Measurements from ENCODE around the gene SPEF2. TPM values are rescaled to one million over a fixed set of nuclear protein-coding genes. Genes with fewer than 3 reads are reported as not detected.

Gene SPEF2
- total and polyA plus RNA-seq, 2 experiments from 2014 or later: 0.17 to 0.21 TPM

GRCh38 chr5:35838370-35839042 lies 220.8 kb downstream of the SPEF2 start:
- H3K4me3 ChIP-seq: no peak overlapping the region
- ATAC-seq: no peak
- no peaks in the 10 kb centered on the region for H3K4me1 ChIP-seq (ENCODE audit: insufficient read depth)
- no peaks in the 10 kb centered on the region; the same call in 1 of the 2 replicates for H3K9me2 ChIP-seq (ENCODE audit: insufficient read depth)
- H3K36me3 ChIP-seq (ENCODE audit: insufficient read depth): no peaks in the 10 kb centered on the region
- no peaks in the 10 kb centered on the region for H3K79me2 ChIP-seq (replicated peaks; ENCODE audit: insufficient read depth)
- no peaks in the 10 kb centered on the region for H3F3A ChIP-seq (replicated peaks; ENCODE audit: low read depth)
- TF ChIP-seq STAT1 (IDR thresholded peaks at IDR 0.05; ENCODE audit: unreplicated experiment) (no peak), CTCF (conservative IDR thresholded peaks at IDR 0.05; ENCODE audit: low read depth in 2 of 2) (no peak), REST (IDR thresholded peaks at IDR 0.05; ENCODE audit: unreplicated experiment) (no peak), ZNF331 (CRISPR knock-in tag; IDR thresholded peaks at IDR 0.05; ENCODE audit: low read depth) (no peak)
- no peak overlapping the region for H3K27ac ChIP-seq (ENCODE audit: low read depth)
- H3K27me3 ChIP-seq (ENCODE audit: insufficient read depth): no peaks in the 10 kb centered on the region
- DNase-seq (ENCODE audit: low spot score): no peak
- Mint-ChIP-seq H3K36me3 (ENCODE audit: low read depth) (peaks cover 3% of the 10 kb centered on the region; the same call in 1 of the 3 replicates), H3K27me3 (ENCODE audit: insufficient read depth, low read depth, poor library complexity) (peaks cover 1% of the 10 kb centered on the region), H3K27ac (no peak overlapping the region), H3K4me1 (no peaks in the 10 kb centered on the region), H3K4me3 (no peak overlapping the region), H3K9me3 (peaks cover 19% of the 10 kb centered on the region)
- no peak overlapping the region for H3K4me2 ChIP-seq
- no peak overlapping the region for H2AFZ ChIP-seq
- no peaks in the 10 kb centered on the region for H4K20me1 ChIP-seq (replicated peaks; ENCODE audit: insufficient read depth)

- ATAC-seq (no peak), DNase-seq (ENCODE audit: low spot score) (no peak)
- Histone ChIP-seq H3K79me2 (replicated peaks; ENCODE audit: insufficient read depth) (no peaks in the 10 kb centered on the region), H3F3A (replicated peaks; ENCODE audit: low read depth) (no peaks in the 10 kb centered on the region), H3K27ac (ENCODE audit: low read depth) (no peak overlapping the region), H2AFZ (no peak overlapping the region), H3K27me3 (ENCODE audit: insufficient read depth) (no peaks in the 10 kb centered on the region), H3K36me3 (ENCODE audit: insufficient read depth) (peaks cover 7% of the 10 kb centered on the region; the same call in 1 of the 2 replicates), H3K4me3 (no peak overlapping the region), H3K4me1 (ENCODE audit: insufficient read depth) (no peaks in the 10 kb centered on the region), H3K9me2 (ENCODE audit: insufficient read depth) (no peaks in the 10 kb centered on the region; the same call in 1 of the 2 replicates), H4K20me1 (replicated peaks; ENCODE audit: insufficient read depth) (no peaks in the 10 kb centered on the region), H3K4me2 (no peak overlapping the region)
- no peak overlapping the region for H3K27ac Mint-ChIP-seq
- no peak overlapping the region for H3K4me3 Mint-ChIP-seq
- peaks cover 63% of the 10 kb centered on the region for H3K9me3 Mint-ChIP-seq
- H3K4me1 Mint-ChIP-seq: no peaks in the 10 kb centered on the region
- H3K27me3 Mint-ChIP-seq (ENCODE audit: insufficient read depth, low read depth, poor library complexity): peaks cover 4% of the 10 kb centered on the region
- peaks cover 36% of the 10 kb centered on the region for H3K36me3 Mint-ChIP-seq (ENCODE audit: low read depth)
- TF ChIP-seq EZH2 (IDR thresholded peaks at IDR 0.05; ENCODE audit: low read depth, unreplicated experiment): no peak
- no peak for TF ChIP-seq ZNF331 (CRISPR knock-in tag; IDR thresholded peaks at IDR 0.05; ENCODE audit: low read depth)
- no peak for TF ChIP-seq ETS1 (IDR thresholded peaks at IDR 0.05)
- TF ChIP-seq ZNF462 (CRISPR knock-in tag; IDR thresholded peaks at IDR 0.05): no peak
Measured at GRCh38 chr5:35842856-35843255, 225.2 kb downstream of the SPEF2 start.
